CD14-positive monocyte (primary cell): ENCODE data around the gene STK32B. TPM values are rescaled to one million over a fixed set of nuclear protein-coding genes. Genes with fewer than 3 reads are reported as not detected.

Experiments used
- DNase-seq, 3 donors: peaks; one replicate each; pipeline ENCODE4 v3.0.0-alpha.2; 2011 to 2022
- H2AFZ ChIP-seq: 2 replicates; pipeline ENCODE4 v1.6.0; 2012; ENCODE audit warnings: mild to moderate bottlenecking, low read depth, low read length, inconsistent platforms; ENCODE audit not compliant: insufficient read depth, poor library complexity, severe bottlenecking
- H3K27ac ChIP-seq, 2 donors: 1 replicate in 1 of 2; 2 replicates in 1 of 2; pipeline ENCODE4 v1.5.1; 2012 to 2013; ENCODE audit warnings: low read length in 2 of 2, control low read depth in 1 of 2, inconsistent platforms in 1 of 2, low read depth in 1 of 2, mild to moderate bottlenecking in 1 of 2
- H3K27me3 ChIP-seq, 2 donors: one replicate each; pipeline versions ENCODE4 v1.6.0 to v1.6.1; 2011 to 2013; ENCODE audit warnings: low read length in 2 of 2; ENCODE audit not compliant: control insufficient read depth in 2 of 2, insufficient read depth in 2 of 2
- H3K36me3 ChIP-seq, 2 donors: replicated peaks in 1 of 2; 1 replicate in 1 of 2; 2 replicates in 1 of 2; pipeline versions ENCODE4 v1.5.1 to v1.6.1; 2012 to 2013; ENCODE audit warnings: low read length in 2 of 2, control low read depth in 1 of 2, inconsistent platforms in 1 of 2, mild to moderate bottlenecking in 1 of 2; ENCODE audit not compliant: insufficient read depth in 2 of 2, control insufficient read depth in 1 of 2
- H3K4me1 ChIP-seq, 2 donors: 1 replicate in 1 of 2; 2 replicates in 1 of 2; pipeline versions ENCODE4 v1.5.1 to v1.6.1; 2012 to 2013; ENCODE audit warnings: low read length in 2 of 2, control low read depth in 1 of 2, inconsistent platforms in 1 of 2, mild to moderate bottlenecking in 1 of 2, moderate library complexity in 1 of 2; ENCODE audit not compliant: insufficient read depth in 2 of 2, control insufficient read depth in 1 of 2
- H3K4me2 ChIP-seq: replicated peaks from 2 replicates; pipeline ENCODE3; 2012; ENCODE audit warnings: low read length, moderate library complexity, mild to moderate bottlenecking; ENCODE audit not compliant: poor library complexity, severe bottlenecking; ENCODE audit errors: extremely low read depth
- H3K4me3 ChIP-seq, 3 experiments: fragments of 200-600 bp in 1 of 3; sonication (generic) in 1 of 3; replicated peaks in 1 of 3; 1 replicate in 2 of 3; 2 replicates in 1 of 3; pipeline ENCODE4 v1.5.1; 2011 to 2013; ENCODE audit warnings: low read length in 3 of 3, mild to moderate bottlenecking in 3 of 3, control low read depth in 2 of 3, low read depth in 2 of 3, inconsistent platforms in 1 of 3, moderate library complexity in 1 of 3
- H3K79me2 ChIP-seq: 2 replicates; pipeline ENCODE4 v1.6.0; 2012; ENCODE audit warnings: mild to moderate bottlenecking, control low read depth, inconsistent platforms, low read length, moderate library complexity; ENCODE audit not compliant: insufficient read depth
- H3K9ac ChIP-seq: 2 replicates; pipeline ENCODE4 v1.6.0; 2017; ENCODE audit warnings: low read length, mild to moderate bottlenecking; ENCODE audit not compliant: insufficient read depth, poor library complexity, severe bottlenecking
- H3K9me3 ChIP-seq, 2 donors: replicated peaks in 1 of 2; 1 replicate in 1 of 2; 2 replicates in 1 of 2; pipeline versions ENCODE4 v1.5.1 to v1.6.1; 2012 to 2013; ENCODE audit warnings: low read length in 2 of 2, control low read depth in 1 of 2; ENCODE audit not compliant: control insufficient read depth in 1 of 2, insufficient read depth in 1 of 2
- H4K20me1 ChIP-seq: 2 replicates; pipeline ENCODE4 v1.6.0; 2012; ENCODE audit warnings: mild to moderate bottlenecking, low read length, control low read depth, moderate library complexity; ENCODE audit not compliant: insufficient read depth
- H3K27ac Mint-ChIP-seq, 7 donors: one replicate each; pipeline ENCODE4 v1.8.0; 2020; ENCODE audit warnings: mild to moderate bottlenecking in 7 of 7, mixed read lengths in 7 of 7, moderate library complexity in 6 of 7, inconsistent platforms in 2 of 7
- H3K27me3 Mint-ChIP-seq, 3 donors: one replicate each; pipeline ENCODE4 v1.8.0; 2021 to 2022; ENCODE audit warnings: low read depth in 3 of 3, mild to moderate bottlenecking in 3 of 3, mixed read lengths in 3 of 3, moderate library complexity in 3 of 3, inconsistent platforms in 1 of 3
- H3K36me3 Mint-ChIP-seq, 2 donors: one replicate each; pipeline ENCODE4 v1.8.0; 2020; ENCODE audit warnings: mixed read lengths in 2 of 2, inconsistent platforms in 1 of 2, mild to moderate bottlenecking in 1 of 2
- H3K4me1 Mint-ChIP-seq: one replicate; pipeline ENCODE4 v1.8.0; 2020; ENCODE audit warnings: mild to moderate bottlenecking, mixed read lengths
- H3K4me3 Mint-ChIP-seq, 2 donors: one replicate each; pipeline ENCODE4 v1.8.0; 2020; ENCODE audit warnings: mild to moderate bottlenecking in 2 of 2, mixed read lengths in 2 of 2, moderate library complexity in 1 of 2
- H3K9me3 Mint-ChIP-seq, 7 donors: one replicate each; pipeline ENCODE4 v1.8.0; 2020 to 2022; ENCODE audit warnings: mixed read lengths in 7 of 7, mild to moderate bottlenecking in 6 of 7, moderate library complexity in 6 of 7, inconsistent platforms in 2 of 7
- WGBS: methylation state at CpG from one replicate; pipeline ENCODE4 v1.1.5; 2013; ENCODE audit warnings: missing lambda C conversion rate; ENCODE audit not compliant: insufficient coverage; 5-methylcytosine and 5-hydroxymethylcytosine counted together
- intact Hi-C, 2 donors: fragments of 100-400 bp; cut with micrococcal nuclease; formaldehyde crosslinking; loops; one replicate each; pipeline versions ENCODE4 v1.15.0 to v1.15.1; 2023
- polyA plus RNA-seq, 3 donors: library from polyadenylated mRNA; depleted of rRNA in 1 of 3; unstranded in 2 of 3; stranded (reverse) in 1 of 3; fragments of 300-500 nt in 2 of 3; fragments of >200 nt in 1 of 3; fragmentation: Illumina TruSeq in 2 of 3; gene quantifications; 1 replicate in 2 of 3; 2 replicates in 1 of 3; pipeline ENCODE4 v1.2.3, GENCODE V29; 2012 to 2021
- TF ChIP-seq, protein P1 (sequence below): fragments of 200-600 bp; IDR thresholded peaks from one replicate; pipeline ENCODE4 v1.8.0; 2022; ENCODE audit warnings: antibody characterized with exemption, mild to moderate bottlenecking

The STK32B gene
- polyA plus RNA-seq, 3 donors, result 0.61 to 1.7 (median 0.75) TPM

DNA sequence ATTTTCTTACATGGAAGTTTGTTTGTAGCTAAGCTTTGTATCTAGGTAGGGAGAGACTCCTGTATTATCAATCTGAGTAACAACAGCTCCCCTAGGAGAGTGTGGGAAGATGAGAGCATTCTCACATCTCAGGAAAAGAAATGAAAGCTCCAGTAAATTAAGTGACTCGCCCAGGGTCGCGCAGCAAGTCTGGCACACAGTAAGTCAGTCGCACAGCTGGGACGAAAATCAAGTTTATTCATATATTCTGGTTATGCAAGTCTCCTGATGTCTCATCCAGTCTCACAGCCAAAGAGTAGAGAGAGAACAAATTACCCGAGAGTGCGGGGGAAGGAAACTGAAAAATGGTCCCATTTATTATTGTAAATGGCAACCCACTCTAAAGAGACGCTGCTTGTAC lies 216.1 kb downstream of the STK32B start:
- Histone ChIP-seq H3K27me3 (no peaks in the 10 kb centered on the region), H4K20me1 (no peaks in the 10 kb centered on the region), H3K4me1 (no peaks in the 10 kb centered on the region), H3K4me3 (no peak overlapping the region), H2AFZ (no peak overlapping the region), H3K9ac (no peak overlapping the region), H3K4me2 (no peak overlapping the region), H3K36me3 (no peaks in the 10 kb centered on the region), H3K27ac (no peak overlapping the region), H3K9me3 (no peaks in the 10 kb centered on the region), H3K79me2 (no peaks in the 10 kb centered on the region)
- Mint-ChIP-seq H3K36me3 (no peaks in the 10 kb centered on the region), H3K4me1 (no peaks in the 10 kb centered on the region), H3K9me3 (peaks cover 0 to 2% (median 0%) of the 10 kb centered on the region in 7 donors), H3K27me3 (no peaks in the 10 kb centered on the region), H3K27ac (no peak overlapping the region), H3K4me3 (no peak overlapping the region)
- TF ChIP-seq, protein P1, sequence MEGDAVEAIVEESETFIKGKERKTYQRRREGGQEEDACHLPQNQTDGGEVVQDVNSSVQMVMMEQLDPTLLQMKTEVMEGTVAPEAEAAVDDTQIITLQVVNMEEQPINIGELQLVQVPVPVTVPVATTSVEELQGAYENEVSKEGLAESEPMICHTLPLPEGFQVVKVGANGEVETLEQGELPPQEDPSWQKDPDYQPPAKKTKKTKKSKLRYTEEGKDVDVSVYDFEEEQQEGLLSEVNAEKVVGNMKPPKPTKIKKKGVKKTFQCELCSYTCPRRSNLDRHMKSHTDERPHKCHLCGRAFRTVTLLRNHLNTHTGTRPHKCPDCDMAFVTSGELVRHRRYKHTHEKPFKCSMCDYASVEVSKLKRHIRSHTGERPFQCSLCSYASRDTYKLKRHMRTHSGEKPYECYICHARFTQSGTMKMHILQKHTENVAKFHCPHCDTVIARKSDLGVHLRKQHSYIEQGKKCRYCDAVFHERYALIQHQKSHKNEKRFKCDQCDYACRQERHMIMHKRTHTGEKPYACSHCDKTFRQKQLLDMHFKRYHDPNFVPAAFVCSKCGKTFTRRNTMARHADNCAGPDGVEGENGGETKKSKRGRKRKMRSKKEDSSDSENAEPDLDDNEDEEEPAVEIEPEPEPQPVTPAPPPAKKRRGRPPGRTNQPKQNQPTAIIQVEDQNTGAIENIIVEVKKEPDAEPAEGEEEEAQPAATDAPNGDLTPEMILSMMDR, result no peak
- DNase-seq, result no peak
- 94% methylated on average over 5 of the region's 8 CpGs for WGBS
- intact Hi-C loops, result no loop called here

DNA sequence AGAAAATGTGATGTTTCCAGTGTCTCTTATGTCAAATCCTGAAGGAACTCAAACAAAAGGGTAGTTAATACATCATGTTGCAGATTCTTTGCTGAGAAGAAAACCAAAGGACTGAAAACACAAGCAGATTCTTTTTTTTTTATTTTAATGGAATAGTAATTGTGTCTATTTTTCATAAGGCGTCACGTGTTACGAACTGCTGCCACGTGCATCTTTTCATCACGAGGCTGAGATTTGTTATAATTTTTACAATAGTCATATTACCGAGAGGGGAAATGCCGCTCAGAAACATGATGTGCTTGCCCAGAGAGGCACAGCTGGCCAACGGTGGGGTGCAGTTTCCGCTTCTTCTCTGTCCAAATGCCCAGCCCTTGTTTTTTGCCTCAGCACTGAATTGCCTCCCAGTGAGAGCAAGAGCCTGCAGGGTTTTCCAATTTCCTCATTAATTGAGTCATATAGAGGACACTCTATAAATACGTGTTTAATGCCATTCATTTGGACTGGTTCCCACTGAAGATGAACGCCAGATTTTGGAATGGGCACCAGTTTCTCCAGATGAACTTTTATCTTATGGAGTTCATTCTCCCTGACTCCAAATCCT lies 225.3 kb downstream of the STK32B start:
- no peaks in the 10 kb centered on the region for H3K27me3 ChIP-seq
- 100% methylated on average over 4 of the region's 11 CpGs for WGBS
- Mint-ChIP-seq H3K4me3 (no peak overlapping the region), H3K9me3 (peaks cover 4 to 21% (median 13%) of the 10 kb centered on the region in 7 donors), H3K27ac (no peak overlapping the region), H3K4me1 (peaks cover 10% of the 10 kb centered on the region), H3K27me3 (peaks cover 0 to 2% (median 0%) of the 10 kb centered on the region in 3 donors), H3K36me3 (no peaks in the 10 kb centered on the region)
- no peaks in the 10 kb centered on the region for H3K79me2 ChIP-seq
- no peak overlapping the region for H3K27ac ChIP-seq
- H3K9ac ChIP-seq, result no peak overlapping the region
- H3K36me3 ChIP-seq, result no peaks in the 10 kb centered on the region
- no peaks in the 10 kb centered on the region for H4K20me1 ChIP-seq
- no peaks in the 10 kb centered on the region for H3K4me1 ChIP-seq
- H3K4me2 ChIP-seq, result no peak overlapping the region
- no peak for DNase-seq
- peaks cover 0 to 14% of the 10 kb centered on the region in 2 donors for H3K9me3 ChIP-seq
- no peak overlapping the region for H3K4me3 ChIP-seq
- TF ChIP-seq, protein P1, result no peak
- intact Hi-C loops, result no loop called here
- no peak overlapping the region for H2AFZ ChIP-seq
